Mesendoderm (in vitro differentiated cells): ENCODE measurements around the gene GBF1.
A peak's percentile ranks its signal among the peaks of the same experiment; 100 is the strongest.

Experiments
- DNase-seq: peaks from one replicate; pipeline ENCODE4 v3.0.0; 2013
- H2AK5ac ChIP-seq: 2 replicates; pipeline ENCODE4 v1.6.1; 2013; ENCODE audit warnings: low read length, inconsistent platforms
- H2BK120ac ChIP-seq: 2 replicates; pipeline ENCODE4 v1.6.1; 2013; ENCODE audit warnings: low read depth, mild to moderate bottlenecking, low read length, moderate library complexity, mixed read lengths
- H2BK15ac ChIP-seq: replicated peaks from 2 replicates; pipeline ENCODE4 v1.6.1; 2013; ENCODE audit warnings: low read depth, mild to moderate bottlenecking, moderate library complexity
- H2BK5ac ChIP-seq: 2 replicates; pipeline ENCODE4 v1.6.1; 2013; ENCODE audit warnings: low read length, inconsistent platforms
- H3K18ac ChIP-seq: 2 replicates; pipeline ENCODE4 v1.6.1; 2013; ENCODE audit warnings: mild to moderate bottlenecking, low read length, mixed read lengths
- H3K23ac ChIP-seq: one replicate; pipeline ENCODE4 v1.6.1; 2013; ENCODE audit warnings: low read length
- H3K27ac ChIP-seq: 2 replicates; pipeline ENCODE4 v1.5.1; 2013; ENCODE audit warnings: low read depth, mild to moderate bottlenecking, inconsistent platforms, low read length, moderate library complexity
- H3K27me3 ChIP-seq: 2 replicates; pipeline ENCODE4 v1.6.1; 2013; ENCODE audit warnings: low read length, control low read depth, mild to moderate bottlenecking, inconsistent platforms; ENCODE audit not compliant: insufficient read depth, poor library complexity
- H3K36me3 ChIP-seq: 2 replicates; pipeline ENCODE4 v1.6.1; 2013; ENCODE audit warnings: low read length, inconsistent platforms; ENCODE audit not compliant: control insufficient read depth, insufficient read depth
- H3K4ac ChIP-seq: one replicate; pipeline ENCODE4 v1.6.1; 2013; ENCODE audit warnings: low read depth, mild to moderate bottlenecking, low read length, moderate library complexity
- H3K4me1 ChIP-seq: 2 replicates; pipeline ENCODE4 v1.6.1; 2013; ENCODE audit warnings: low read depth, low read length, inconsistent platforms; ENCODE audit not compliant: control insufficient read depth
- H3K4me2 ChIP-seq: 2 replicates; pipeline ENCODE4 v1.6.1; 2013; ENCODE audit warnings: low read length
- H3K4me3 ChIP-seq: 2 replicates; pipeline ENCODE4 v1.5.1; 2013; ENCODE audit warnings: mild to moderate bottlenecking, low read length
- H3K56ac ChIP-seq: one replicate; pipeline ENCODE4 v1.6.1; 2013; ENCODE audit warnings: low read length
- H3K79me1 ChIP-seq: 2 replicates; pipeline ENCODE4 v1.6.1; 2013; ENCODE audit warnings: low read length, inconsistent platforms
- H3K79me2 ChIP-seq: 2 replicates; pipeline ENCODE4 v1.6.1; 2013; ENCODE audit warnings: mild to moderate bottlenecking, low read length; ENCODE audit not compliant: control insufficient read depth, insufficient read depth
- H3K9ac ChIP-seq: 2 replicates; pipeline ENCODE4 v1.6.1; 2013; ENCODE audit warnings: low read length, inconsistent platforms
- H4K5ac ChIP-seq: one replicate; pipeline ENCODE4 v1.6.1; 2013; ENCODE audit warnings: low read length
- H4K8ac ChIP-seq: one replicate; pipeline ENCODE4 v1.6.1; 2013; ENCODE audit warnings: low read depth, mild to moderate bottlenecking, control low read depth, low read length, moderate library complexity
- WGBS: extraction: QIAGEN DNeasy Blood & Tissue Kit; methylation state at CpG from one replicate; pipeline ENCODE4 v1.1.7; 2013; ENCODE audit warnings: low lambda C conversion rate, missing lambda C conversion rate; ENCODE audit not compliant: insufficient coverage; ENCODE audit errors: extremely low coverage; 5-methylcytosine and 5-hydroxymethylcytosine counted together

GBF1 gene

GRCh38 chr10:102275343-102275742, 30.0 kb downstream of the GBF1 start:
- H2BK15ac ChIP-seq: no peak overlapping the region
- H3K4me3 ChIP-seq: no peak overlapping the region
- no peak overlapping the region for H3K4ac ChIP-seq
- no peak overlapping the region for H4K5ac ChIP-seq
- H3K27ac ChIP-seq: no peak overlapping the region
- no peak overlapping the region for H2BK5ac ChIP-seq
- no peak overlapping the region for H2AK5ac ChIP-seq
- no peak overlapping the region for H2BK120ac ChIP-seq
- WGBS: no CpG with 5 or more reads among the region's 2 CpGs
- H3K18ac ChIP-seq: no peak overlapping the region
- no peak overlapping the region for H3K4me2 ChIP-seq
- H3K23ac ChIP-seq: no peak overlapping the region
- H3K27me3 ChIP-seq: no peaks in the 10 kb centered on the region
- peaks cover 6% of the 10 kb centered on the region for H3K79me1 ChIP-seq
- no peak overlapping the region for H4K8ac ChIP-seq
- H3K56ac ChIP-seq: no peak overlapping the region
- no peaks in the 10 kb centered on the region for H3K4me1 ChIP-seq
- H3K9ac ChIP-seq: no peak overlapping the region
- DNase-seq: no peak
- no peaks in the 10 kb centered on the region for H3K36me3 ChIP-seq
- H3K79me2 ChIP-seq: no peaks in the 10 kb centered on the region

GRCh38 chr10:102279104-102279503, 33.8 kb downstream of the GBF1 start:
- no peak overlapping the region for H3K4me3 ChIP-seq
- no peak overlapping the region for H2BK120ac ChIP-seq
- H3K18ac ChIP-seq: no peak overlapping the region
- no peak overlapping the region for H3K4ac ChIP-seq
- no peak overlapping the region for H2BK15ac ChIP-seq
- H3K79me1 ChIP-seq: peaks cover under 1% of the 10 kb centered on the region
- H4K5ac ChIP-seq: no peak overlapping the region
- no peak overlapping the region for H4K8ac ChIP-seq
- no peak overlapping the region for H3K27ac ChIP-seq
- H2AK5ac ChIP-seq: no peak overlapping the region
- H3K23ac ChIP-seq: no peak overlapping the region
- no peak overlapping the region for H3K56ac ChIP-seq
- H3K27me3 ChIP-seq: no peaks in the 10 kb centered on the region
- H2BK5ac ChIP-seq: no peak overlapping the region
- no peaks in the 10 kb centered on the region for H3K36me3 ChIP-seq
- no peak for DNase-seq
- no peaks in the 10 kb centered on the region for H3K4me1 ChIP-seq
- no peak overlapping the region for H3K4me2 ChIP-seq
- H3K79me2 ChIP-seq: no peaks in the 10 kb centered on the region
- no peak overlapping the region for H3K9ac ChIP-seq

GRCh38 chr10:102280397-102281101, 35.2 kb downstream of the GBF1 start:
- Histone ChIP-seq H3K79me1 (no peaks in the 10 kb centered on the region), H2BK5ac (no peak overlapping the region), H3K4me2 (no peak overlapping the region), H3K27me3 (no peaks in the 10 kb centered on the region), H3K36me3 (no peaks in the 10 kb centered on the region), H4K8ac (no peak overlapping the region), H3K4me1 (no peaks in the 10 kb centered on the region), H3K4me3 (no peak overlapping the region), H3K79me2 (no peaks in the 10 kb centered on the region), H3K4ac (no peak overlapping the region), H3K9ac (no peak overlapping the region), H3K18ac (no peak overlapping the region), H3K23ac (no peak overlapping the region), H4K5ac (no peak overlapping the region), H3K56ac (no peak overlapping the region), H2AK5ac (no peak overlapping the region), H3K27ac (no peak overlapping the region), H2BK120ac (no peak overlapping the region), H2BK15ac (no peak overlapping the region)
- WGBS: no CpG with 5 or more reads among the region's 3 CpGs
- no peak for DNase-seq

GRCh38 chr10:102281102-102281487, 35.8 kb downstream of the GBF1 start:
- H3K79me1 ChIP-seq: no peaks in the 10 kb centered on the region
- DNase-seq: peak; percentile 28
- H3K4me1 ChIP-seq: no peaks in the 10 kb centered on the region
- H2BK120ac ChIP-seq: no peak overlapping the region
- no peak overlapping the region for H3K23ac ChIP-seq
- no peak overlapping the region for H2BK5ac ChIP-seq
- H3K27ac ChIP-seq: no peak overlapping the region
- H3K56ac ChIP-seq: no peak overlapping the region
- no peak overlapping the region for H3K18ac ChIP-seq
- H2BK15ac ChIP-seq: no peak overlapping the region
- H4K8ac ChIP-seq: no peak overlapping the region
- no peak overlapping the region for H4K5ac ChIP-seq
- H3K27me3 ChIP-seq: no peaks in the 10 kb centered on the region
- no peak overlapping the region for H3K4ac ChIP-seq
- WGBS: no CpG with 5 or more reads among the region's 3 CpGs
- no peak overlapping the region for H2AK5ac ChIP-seq
- no peaks in the 10 kb centered on the region for H3K36me3 ChIP-seq
- H3K79me2 ChIP-seq: no peaks in the 10 kb centered on the region
- no peak overlapping the region for H3K4me2 ChIP-seq
- no peak overlapping the region for H3K4me3 ChIP-seq
- H3K9ac ChIP-seq: no peak overlapping the region

GRCh38 chr10:102283488-102283887, 38.2 kb downstream of the GBF1 start:
- WGBS: no CpG with 5 or more reads among the region's 2 CpGs
- no peaks in the 10 kb centered on the region for H3K4me1 ChIP-seq
- H3K27ac ChIP-seq: no peak overlapping the region
- H4K5ac ChIP-seq: no peak overlapping the region
- no peak overlapping the region for H2BK120ac ChIP-seq
- DNase-seq: no peak
- no peaks in the 10 kb centered on the region for H3K36me3 ChIP-seq
- no peak overlapping the region for H3K56ac ChIP-seq
- H3K27me3 ChIP-seq: no peaks in the 10 kb centered on the region
- no peak overlapping the region for H2BK15ac ChIP-seq
- no peaks in the 10 kb centered on the region for H3K79me2 ChIP-seq
- H3K79me1 ChIP-seq: peaks cover 2% of the 10 kb centered on the region
- no peak overlapping the region for H3K23ac ChIP-seq
- H3K18ac ChIP-seq: no peak overlapping the region
- H4K8ac ChIP-seq: no peak overlapping the region
- no peak overlapping the region for H3K4me3 ChIP-seq
- no peak overlapping the region for H3K9ac ChIP-seq
- no peak overlapping the region for H2BK5ac ChIP-seq
- no peak overlapping the region for H2AK5ac ChIP-seq
- H3K4me2 ChIP-seq: no peak overlapping the region
- H3K4ac ChIP-seq: no peak overlapping the region

GRCh38 chr10:102283890-102284289, 38.6 kb downstream of the GBF1 start:
- Histone ChIP-seq H2BK120ac (no peak overlapping the region), H3K27ac (no peak overlapping the region), H4K8ac (no peak overlapping the region), H3K79me1 (peaks cover 2% of the 10 kb centered on the region), H3K4me2 (no peak overlapping the region), H3K27me3 (no peaks in the 10 kb centered on the region), H4K5ac (no peak overlapping the region), H2AK5ac (no peak overlapping the region), H3K23ac (no peak overlapping the region), H3K4me1 (no peaks in the 10 kb centered on the region), H3K4ac (no peak overlapping the region), H3K79me2 (no peaks in the 10 kb centered on the region), H3K4me3 (no peak overlapping the region), H3K9ac (no peak overlapping the region), H3K18ac (no peak overlapping the region), H2BK5ac (no peak overlapping the region), H3K36me3 (no peaks in the 10 kb centered on the region), H2BK15ac (no peak overlapping the region), H3K56ac (no peak overlapping the region)
- DNase-seq: no peak
- WGBS: no CpG with 5 or more reads among the region's 2 CpGs
